ENCODE data around the gene DHRS7C. TPM values are rescaled to one million over a fixed set of nuclear protein-coding genes. Genes with fewer than 3 reads are reported as not detected.

The DHRS7C gene
- total and polyA plus RNA-seq, 2 donors (not counting 1 experiment from before 2014, with no cell fraction given) = not detected

DNA sequence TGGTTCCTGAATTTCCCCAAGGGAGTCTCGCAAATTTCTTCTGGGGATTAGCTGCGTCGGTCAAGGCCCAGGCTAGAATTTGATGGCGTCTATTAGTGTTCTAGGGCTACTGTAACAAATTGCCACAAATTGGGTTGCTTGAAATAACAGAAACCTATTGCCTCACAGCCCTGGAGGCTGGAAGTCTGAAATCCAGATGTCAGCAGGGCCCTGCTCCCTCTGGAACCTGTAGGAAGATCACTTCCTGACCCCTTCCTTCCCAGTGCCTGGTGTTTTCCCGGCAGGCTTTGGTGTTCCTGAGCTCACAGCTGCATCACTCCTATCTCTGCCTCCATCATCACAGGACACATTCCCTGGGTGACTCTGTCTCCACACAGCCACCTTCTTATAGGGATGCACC, 24.4 kb downstream of the DHRS7C start:
- WGBS (ENCODE audit: insufficient coverage) = 83% methylated on average over 5 of the region's 5 CpGs
- no peak overlapping the region for H3K4me3 Mint-ChIP-seq
- CTCF ChIA-PET = no interaction called here

DNA sequence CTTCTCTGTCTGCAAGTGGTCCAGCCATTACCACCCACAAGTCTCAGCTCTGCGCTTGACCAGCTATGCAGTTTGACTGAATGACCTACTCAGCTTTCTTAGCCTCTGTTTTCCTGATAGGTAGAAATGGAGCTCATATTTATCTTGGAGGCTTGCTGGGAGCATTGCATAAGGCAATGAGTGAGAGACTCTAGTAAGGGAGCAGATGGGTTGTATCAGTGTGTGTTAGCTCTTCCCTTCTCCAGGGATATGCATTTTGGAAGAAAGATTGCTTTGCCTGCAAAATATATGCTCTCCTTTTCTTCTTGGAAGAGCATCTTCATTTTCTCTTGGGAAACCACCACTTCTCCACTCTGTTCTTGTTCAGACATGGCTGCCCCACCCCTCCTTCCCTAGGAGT, 26.1 kb downstream of the DHRS7C start:
- no CpG with 5 or more reads among the region's 1 CpG for WGBS (ENCODE audit: insufficient coverage)
- H3K4me2 ChIP-seq (replicated peaks; ENCODE audit: low read depth, low read length, poor library complexity, severe bottlenecking) = no peak overlapping the region
- no peak for ATAC-seq (ENCODE audit: low read depth)
- H3K36me3 ChIP-seq (replicated peaks in 1 of 2; ENCODE audit: control extremely low read depth in 1 of 2, control insufficient read depth in 1 of 2, extremely low read depth in 1 of 2, insufficient read depth in 2 of 2, low read length in 1 of 2) = no peaks in the 10 kb centered on the region
- peaks cover 0 to 5% (median 0%) of the 10 kb centered on the region in 3 donors for H3K9me3 ChIP-seq (ENCODE audit: control extremely low read depth in 1 of 3, control insufficient read depth in 2 of 3, insufficient read depth in 1 of 3, low read length in 2 of 3)
- ChIA-PET POLR2A (no interaction called here), CTCF (interaction anchor here (0.5 kb wide), 1 partner anchor 18 kb away, joined by 3 read pairs; no protein-coding TSS in a partner anchor)
- no peaks in the 10 kb centered on the region for H3K79me2 ChIP-seq (ENCODE audit: control insufficient read depth, insufficient read depth, low read length)
- no peaks in the 10 kb centered on the region for H4K20me1 ChIP-seq (ENCODE audit: control insufficient read depth, insufficient read depth, low read length, poor library complexity, severe bottlenecking)
- intact Hi-C loops (cut with micrococcal nuclease) = no loop called here
- H3K9ac ChIP-seq (ENCODE audit: low read length) = no peak overlapping the region
- H3K9me3 Mint-ChIP-seq (ENCODE audit: insufficient read depth) = no peaks in the 10 kb centered on the region
- peaks cover 24% of the 10 kb centered on the region for H3K27me3 Mint-ChIP-seq
- H3K27me3 ChIP-seq (replicated peaks in 1 of 4; ENCODE audit: control extremely low read depth in 1 of 4, control insufficient read depth in 3 of 4, insufficient read depth in 4 of 4, low read length in 3 of 4) = no peaks in the 10 kb centered on the region
- no peak overlapping the region for H3K4me3 Mint-ChIP-seq
- H2AFZ ChIP-seq (ENCODE audit: insufficient read depth, low read depth, low read length, poor library complexity, severe bottlenecking) = no peak overlapping the region
- H3K4me1 ChIP-seq (ENCODE audit: control insufficient read depth in 2 of 2, insufficient read depth in 2 of 2, low read length in 2 of 2) = no peaks in the 10 kb centered on the region
- no peak overlapping the region for H3K27ac Mint-ChIP-seq
- no peak for DNase-seq
- no peak overlapping the region for H3K27ac ChIP-seq (ENCODE audit: low read length in 2 of 2)
- H3K4me1 Mint-ChIP-seq = no peaks in the 10 kb centered on the region
- H3K4me3 ChIP-seq (ENCODE audit: control extremely low read depth in 1 of 5, extremely low read depth in 1 of 5, insufficient read depth in 1 of 5, low read depth in 2 of 5, low read length in 4 of 5) = no peak overlapping the region
- TF ChIP-seq, protein P1, sequence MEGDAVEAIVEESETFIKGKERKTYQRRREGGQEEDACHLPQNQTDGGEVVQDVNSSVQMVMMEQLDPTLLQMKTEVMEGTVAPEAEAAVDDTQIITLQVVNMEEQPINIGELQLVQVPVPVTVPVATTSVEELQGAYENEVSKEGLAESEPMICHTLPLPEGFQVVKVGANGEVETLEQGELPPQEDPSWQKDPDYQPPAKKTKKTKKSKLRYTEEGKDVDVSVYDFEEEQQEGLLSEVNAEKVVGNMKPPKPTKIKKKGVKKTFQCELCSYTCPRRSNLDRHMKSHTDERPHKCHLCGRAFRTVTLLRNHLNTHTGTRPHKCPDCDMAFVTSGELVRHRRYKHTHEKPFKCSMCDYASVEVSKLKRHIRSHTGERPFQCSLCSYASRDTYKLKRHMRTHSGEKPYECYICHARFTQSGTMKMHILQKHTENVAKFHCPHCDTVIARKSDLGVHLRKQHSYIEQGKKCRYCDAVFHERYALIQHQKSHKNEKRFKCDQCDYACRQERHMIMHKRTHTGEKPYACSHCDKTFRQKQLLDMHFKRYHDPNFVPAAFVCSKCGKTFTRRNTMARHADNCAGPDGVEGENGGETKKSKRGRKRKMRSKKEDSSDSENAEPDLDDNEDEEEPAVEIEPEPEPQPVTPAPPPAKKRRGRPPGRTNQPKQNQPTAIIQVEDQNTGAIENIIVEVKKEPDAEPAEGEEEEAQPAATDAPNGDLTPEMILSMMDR (IDR thresholded peaks at IDR 0.05) = no peak
- no peak for TF ChIP-seq EZH2 (IDR thresholded peaks at IDR 0.05; ENCODE audit: borderline replicate concordance, insufficient read depth, low read depth, low read length, poor library complexity, severe bottlenecking)

More for the DNA sequence above, 24.4 kb downstream of the DHRS7C start:
- no peak overlapping the region for H2AFZ ChIP-seq (ENCODE audit: insufficient read depth, low read depth, low read length, poor library complexity, severe bottlenecking)
- no peak overlapping the region for H3K4me3 ChIP-seq (ENCODE audit: control extremely low read depth in 1 of 5, extremely low read depth in 1 of 5, insufficient read depth in 1 of 5, low read depth in 2 of 5, low read length in 4 of 5)
- Mint-ChIP-seq H3K27ac (no peak overlapping the region), H3K4me1 (no peaks in the 10 kb centered on the region), H3K27me3 (peaks cover 18% of the 10 kb centered on the region), H3K9me3 (ENCODE audit: insufficient read depth) (no peaks in the 10 kb centered on the region)
- ATAC-seq (ENCODE audit: low read depth) = no peak
- no peak overlapping the region for H3K9ac ChIP-seq (ENCODE audit: low read length)
- intact Hi-C loops (cut with micrococcal nuclease) = no loop called here
- H3K9me3 ChIP-seq (ENCODE audit: control extremely low read depth in 1 of 3, control insufficient read depth in 2 of 3, insufficient read depth in 1 of 3, low read length in 2 of 3) = peaks cover 0 to 5% (median 0%) of the 10 kb centered on the region in 3 donors
- H3K27ac ChIP-seq (ENCODE audit: low read length in 2 of 2) = no peak overlapping the region
- POLR2A ChIA-PET = no interaction called here
- H3K4me1 ChIP-seq (ENCODE audit: control insufficient read depth in 2 of 2, insufficient read depth in 2 of 2, low read length in 2 of 2) = no peaks in the 10 kb centered on the region
- TF ChIP-seq, protein P1 (IDR thresholded peaks at IDR 0.05) = no peak
- no peak for TF ChIP-seq EZH2 (IDR thresholded peaks at IDR 0.05; ENCODE audit: borderline replicate concordance, insufficient read depth, low read depth, low read length, poor library complexity, severe bottlenecking)
- H3K36me3 ChIP-seq (replicated peaks in 1 of 2; ENCODE audit: control extremely low read depth in 1 of 2, control insufficient read depth in 1 of 2, extremely low read depth in 1 of 2, insufficient read depth in 2 of 2, low read length in 1 of 2) = no peaks in the 10 kb centered on the region
- H4K20me1 ChIP-seq (ENCODE audit: control insufficient read depth, insufficient read depth, low read length, poor library complexity, severe bottlenecking) = no peaks in the 10 kb centered on the region
- no peak overlapping the region for H3K4me2 ChIP-seq (replicated peaks; ENCODE audit: low read depth, low read length, poor library complexity, severe bottlenecking)
- no peaks in the 10 kb centered on the region for H3K79me2 ChIP-seq (ENCODE audit: control insufficient read depth, insufficient read depth, low read length)
- H3K27me3 ChIP-seq (replicated peaks in 1 of 4; ENCODE audit: control extremely low read depth in 1 of 4, control insufficient read depth in 3 of 4, insufficient read depth in 4 of 4, low read length in 3 of 4) = no peaks in the 10 kb centered on the region
- DNase-seq = no peak
